SU-DHL-6 (cell line): Measurements from ENCODE around the gene JOSD1.

Experiments
- H2AFZ ChIP-seq: fragments of 200-600 bp; sonication (generic); 2 replicates; pipeline ENCODE4 v1.6.1; 2014; ENCODE audit warnings: low read depth, mild to moderate bottlenecking, moderate library complexity, mixed read lengths, antibody characterized with exemption, low read length; ENCODE audit not compliant: severe bottlenecking
- H3F3A ChIP-seq: fragments of 200-600 bp; shearing (Covaris generic); 2 replicates; pipeline ENCODE4 v1.6.0; 2016; ENCODE audit warnings: antibody characterized with exemption, mild to moderate bottlenecking; ENCODE audit not compliant: insufficient read depth
- H3K27ac ChIP-seq: fragments of 200-600 bp; sonication (generic); 2 replicates; pipeline ENCODE4 v1.5.1; 2016; ENCODE audit warnings: low read depth, mild to moderate bottlenecking, low read length, moderate library complexity, mixed read lengths
- H3K27me3 ChIP-seq: fragments of 200-600 bp; sonication (generic), shearing (Covaris generic); 2 replicates; pipeline ENCODE4 v1.6.0; 2014; ENCODE audit warnings: mild to moderate bottlenecking, low read length
- H3K36me3 ChIP-seq: fragments of 200-600 bp; sonication (generic); 2 replicates; pipeline ENCODE4 v1.6.1; 2014; ENCODE audit warnings: mild to moderate bottlenecking, low read length, mixed read lengths
- H3K4me2 ChIP-seq: fragments of 300-600, 200-600 bp; shearing (Covaris generic), sonication (generic); 2 replicates; pipeline ENCODE4 v1.6.0; 2014; ENCODE audit warnings: low read length, low read depth, mild to moderate bottlenecking; ENCODE audit not compliant: poor library complexity, severe bottlenecking
- H3K4me3 ChIP-seq: fragments of 200-600 bp; sonication (generic); 2 replicates; pipeline ENCODE4 v1.5.1; 2014; ENCODE audit warnings: antibody characterized with exemption, low read length, mild to moderate bottlenecking, mixed read lengths; ENCODE audit not compliant: insufficient read depth, poor library complexity, severe bottlenecking
- H3K79me2 ChIP-seq: fragments of 200-600 bp; sonication (generic); 2 replicates; pipeline ENCODE4 v1.6.1; 2014; ENCODE audit warnings: mild to moderate bottlenecking, low read length, moderate library complexity; ENCODE audit not compliant: insufficient read depth
- H3K9ac ChIP-seq: fragments of 200-600 bp; sonication (generic); 2 replicates; pipeline ENCODE4 v1.7.0; 2014; ENCODE audit warnings: mild to moderate bottlenecking, low read length
- H3K9me2 ChIP-seq: fragments of 200-600 bp; sonication (generic); replicated peaks from 2 replicates; pipeline ENCODE4 v1.6.1; 2014; ENCODE audit warnings: low read length; ENCODE audit not compliant: insufficient read depth
- H3K9me3 ChIP-seq: fragments of 200-600 bp; sonication (generic); 2 replicates; pipeline ENCODE4 v1.6.1; 2014; ENCODE audit warnings: low read length, mixed read lengths; ENCODE audit not compliant: insufficient read depth
- H4K20me1 ChIP-seq: fragments of 200-600 bp; sonication (generic); 2 replicates; pipeline ENCODE4 v1.6.1; 2014; ENCODE audit warnings: low read depth, mild to moderate bottlenecking, antibody characterized with exemption, low read length, moderate library complexity, mixed read lengths
- CTCF ChIP-seq: fragments of 200-600 bp; sonication (generic); IDR thresholded peaks from one replicate; pipeline ENCODE4 v1.5.1; 2017; ENCODE audit warnings: antibody characterized with exemption, mild to moderate bottlenecking, low read length, moderate library complexity; ENCODE audit not compliant: insufficient read depth, poor library complexity, severe bottlenecking
- EZH2phosphoT487 ChIP-seq: fragments of 200-600 bp; sonication (generic), shearing (Covaris generic); conservative IDR thresholded peaks from 2 replicates; pipeline ENCODE4 v1.6.1; 2018; ENCODE audit warnings: mild to moderate bottlenecking, antibody characterized with exemption, low read length, moderate library complexity, mixed read lengths

Gene JOSD1

GRCh38 chr22:38741576-38741975, 40.8 kb upstream of the JOSD1 start:
- H3F3A ChIP-seq = no peaks in the 10 kb centered on the region
- no peak overlapping the region for H3K27ac ChIP-seq
- no peaks in the 10 kb centered on the region for H3K27me3 ChIP-seq
- H3K4me2 ChIP-seq = no peak overlapping the region
- no peaks in the 10 kb centered on the region for H4K20me1 ChIP-seq
- H3K36me3 ChIP-seq = no peaks in the 10 kb centered on the region; the same call in 1 of the 2 replicates
- no peak overlapping the region for H2AFZ ChIP-seq
- H3K79me2 ChIP-seq = no peaks in the 10 kb centered on the region
- no peak for TF ChIP-seq EZH2phosphoT487
- no peak for TF ChIP-seq CTCF
- no peaks in the 10 kb centered on the region for H3K9me3 ChIP-seq
- H3K4me3 ChIP-seq = no peak overlapping the region
- no peak overlapping the region for H3K9ac ChIP-seq
- H3K9me2 ChIP-seq = no peaks in the 10 kb centered on the region

- no peak overlapping the region for H2AFZ ChIP-seq
- H4K20me1 ChIP-seq = no peaks in the 10 kb centered on the region
- no peak overlapping the region for H3K4me2 ChIP-seq
- H3K9me2 ChIP-seq = no peaks in the 10 kb centered on the region
- TF ChIP-seq CTCF = no peak
- TF ChIP-seq EZH2phosphoT487 = no peak
- H3K36me3 ChIP-seq = no peaks in the 10 kb centered on the region; the same call in 1 of the 2 replicates
- no peaks in the 10 kb centered on the region for H3F3A ChIP-seq
- H3K27me3 ChIP-seq = no peaks in the 10 kb centered on the region
- H3K9ac ChIP-seq = no peak overlapping the region
- no peaks in the 10 kb centered on the region for H3K79me2 ChIP-seq
- H3K27ac ChIP-seq = no peak overlapping the region
- H3K4me3 ChIP-seq = no peak overlapping the region
- H3K9me3 ChIP-seq = no peaks in the 10 kb centered on the region
Measured at GRCh38 chr22:38741166-38741565, 40.4 kb upstream of the JOSD1 start.

GRCh38 chr22:38740754-38741153, 40.0 kb upstream of the JOSD1 start:
- no peak overlapping the region for H3K27ac ChIP-seq
- H3K4me2 ChIP-seq = no peak overlapping the region
- no peaks in the 10 kb centered on the region for H3K9me2 ChIP-seq
- H3F3A ChIP-seq = no peaks in the 10 kb centered on the region
- no peaks in the 10 kb centered on the region for H3K27me3 ChIP-seq
- no peak overlapping the region for H3K4me3 ChIP-seq
- TF ChIP-seq EZH2phosphoT487 = no peak
- TF ChIP-seq CTCF = no peak
- no peaks in the 10 kb centered on the region for H3K79me2 ChIP-seq
- H3K36me3 ChIP-seq = no peaks in the 10 kb centered on the region; the same call in 1 of the 2 replicates
- no peaks in the 10 kb centered on the region for H3K9me3 ChIP-seq
- H4K20me1 ChIP-seq = no peaks in the 10 kb centered on the region
- no peak overlapping the region for H3K9ac ChIP-seq
- H2AFZ ChIP-seq = no peak overlapping the region
